GM12874 (cell line): Measurements from ENCODE around the gene DPF1.

Experiments
- TF ChIP-seq, protein P1 (sequence below): IDR thresholded peaks from 2 replicates; pipeline ENCODE4 v1.5.1; 2011; ENCODE audit warnings: low read depth, mild to moderate bottlenecking, control low read depth, low read length, moderate library complexity; ENCODE audit not compliant: insufficient read depth

DPF1 gene

GRCh38 chr19:38221421-38221820, 2.6 kb downstream of the DPF1 start:
- TF ChIP-seq, protein P1, sequence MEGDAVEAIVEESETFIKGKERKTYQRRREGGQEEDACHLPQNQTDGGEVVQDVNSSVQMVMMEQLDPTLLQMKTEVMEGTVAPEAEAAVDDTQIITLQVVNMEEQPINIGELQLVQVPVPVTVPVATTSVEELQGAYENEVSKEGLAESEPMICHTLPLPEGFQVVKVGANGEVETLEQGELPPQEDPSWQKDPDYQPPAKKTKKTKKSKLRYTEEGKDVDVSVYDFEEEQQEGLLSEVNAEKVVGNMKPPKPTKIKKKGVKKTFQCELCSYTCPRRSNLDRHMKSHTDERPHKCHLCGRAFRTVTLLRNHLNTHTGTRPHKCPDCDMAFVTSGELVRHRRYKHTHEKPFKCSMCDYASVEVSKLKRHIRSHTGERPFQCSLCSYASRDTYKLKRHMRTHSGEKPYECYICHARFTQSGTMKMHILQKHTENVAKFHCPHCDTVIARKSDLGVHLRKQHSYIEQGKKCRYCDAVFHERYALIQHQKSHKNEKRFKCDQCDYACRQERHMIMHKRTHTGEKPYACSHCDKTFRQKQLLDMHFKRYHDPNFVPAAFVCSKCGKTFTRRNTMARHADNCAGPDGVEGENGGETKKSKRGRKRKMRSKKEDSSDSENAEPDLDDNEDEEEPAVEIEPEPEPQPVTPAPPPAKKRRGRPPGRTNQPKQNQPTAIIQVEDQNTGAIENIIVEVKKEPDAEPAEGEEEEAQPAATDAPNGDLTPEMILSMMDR = no peak

DNA sequence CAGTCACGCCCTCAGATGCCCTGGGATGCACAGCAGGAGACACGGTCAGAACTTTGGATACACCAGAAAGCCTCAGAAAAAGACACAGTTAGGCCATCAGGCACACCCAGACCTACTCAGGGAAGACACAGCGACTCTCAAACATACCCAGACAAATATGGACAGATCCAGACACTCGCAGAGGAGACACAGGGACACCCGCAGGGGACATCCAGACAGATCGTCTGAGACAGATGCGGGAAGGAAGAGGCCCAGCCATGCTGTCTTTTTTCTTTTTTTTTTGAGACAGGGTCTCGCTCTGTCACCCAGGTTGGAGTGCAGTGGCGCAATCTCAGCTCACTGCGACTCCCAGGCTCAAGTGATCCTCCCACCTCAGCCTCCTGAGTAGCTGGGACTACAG, 4.8 kb downstream of the DPF1 start:
- TF ChIP-seq, protein P1 = no peak

DNA sequence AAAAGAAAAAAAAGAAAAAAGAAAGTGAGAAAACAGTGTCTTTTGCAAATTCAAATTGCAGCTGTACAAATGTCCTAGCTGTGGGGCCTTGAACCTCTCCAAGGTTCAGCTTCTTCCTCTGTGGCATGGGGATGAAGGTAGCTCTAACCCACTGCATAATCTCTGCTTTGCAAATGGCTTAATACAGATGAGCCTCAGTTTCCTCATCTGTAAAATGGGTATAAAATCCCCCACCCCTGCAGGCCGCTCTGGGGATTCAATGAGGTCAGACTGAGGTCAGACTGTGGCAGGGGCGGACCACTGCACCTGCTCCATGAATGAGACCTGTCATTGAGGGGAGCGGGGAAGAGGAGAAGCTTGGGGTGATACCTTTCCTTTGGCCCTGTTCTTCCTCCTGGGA, 5.8 kb downstream of the DPF1 start:
- TF ChIP-seq, protein P1 = no peak

DNA sequence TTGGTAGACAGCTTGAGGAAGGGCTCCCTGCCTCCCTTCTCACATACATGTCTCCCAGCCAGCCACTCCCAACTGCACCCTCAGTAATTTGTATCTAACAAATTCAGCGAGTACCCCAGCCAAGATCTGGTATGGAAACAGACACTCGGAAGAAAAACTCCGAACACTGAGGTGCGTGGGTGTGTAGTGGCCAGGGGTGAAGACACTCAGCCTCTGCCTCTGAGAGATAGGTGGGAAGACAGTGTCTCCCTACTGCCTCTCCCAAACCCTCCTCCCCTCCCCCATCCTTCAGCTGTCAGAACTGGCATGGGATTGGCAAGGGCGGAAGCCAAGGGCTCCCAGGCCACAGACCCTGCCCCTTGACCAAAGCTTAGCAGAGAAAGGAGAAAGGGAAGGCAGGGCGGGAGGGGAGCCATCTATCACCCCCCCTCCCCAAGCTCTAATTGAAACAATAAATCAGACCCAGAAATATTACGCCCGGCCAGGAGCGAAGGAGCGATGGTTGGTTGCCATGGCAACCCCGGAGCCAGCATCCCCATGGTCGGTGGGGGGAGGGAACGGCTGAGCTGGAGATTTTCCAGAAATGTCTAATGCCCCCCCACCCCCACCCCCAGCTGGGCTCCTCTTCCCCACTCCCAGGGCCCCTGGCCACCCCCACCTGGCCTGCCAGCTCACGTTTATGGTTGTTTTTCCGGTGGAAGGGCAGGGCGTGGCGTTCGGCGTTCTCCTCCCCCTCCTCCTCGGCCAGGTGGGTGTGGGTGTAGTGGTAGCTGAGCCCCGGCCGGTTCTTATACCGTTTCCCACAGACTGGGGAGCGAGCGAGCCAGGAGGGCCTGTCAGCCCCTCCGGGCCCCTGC, 7.0 kb downstream of the DPF1 start:
- TF ChIP-seq, protein P1 = no peak

GRCh38 chr19:38213911-38214625, 10.0 kb downstream of the DPF1 start:
- TF ChIP-seq, protein P1 = no peak

DNA sequence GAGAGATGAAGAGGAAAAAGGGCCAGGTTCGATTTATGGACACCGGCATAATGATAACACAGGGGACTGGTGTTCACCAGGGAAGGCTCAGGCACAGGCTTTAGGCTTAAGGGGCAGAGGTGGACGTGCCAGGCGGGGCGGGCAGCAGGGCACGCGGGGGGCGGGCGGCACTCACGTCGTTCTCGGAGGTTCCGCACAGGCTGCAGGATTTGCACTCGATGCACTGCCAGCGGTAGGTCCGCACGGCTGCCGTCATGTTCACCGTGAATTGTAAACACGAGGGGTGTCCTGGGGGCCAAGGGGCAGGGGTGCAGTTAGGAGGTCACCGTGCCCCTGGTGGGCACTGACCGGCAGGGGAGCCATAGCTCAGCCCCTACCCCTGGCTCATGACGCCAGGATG, 10.6 kb downstream of the DPF1 start:
- TF ChIP-seq, protein P1 = no peak

DNA sequence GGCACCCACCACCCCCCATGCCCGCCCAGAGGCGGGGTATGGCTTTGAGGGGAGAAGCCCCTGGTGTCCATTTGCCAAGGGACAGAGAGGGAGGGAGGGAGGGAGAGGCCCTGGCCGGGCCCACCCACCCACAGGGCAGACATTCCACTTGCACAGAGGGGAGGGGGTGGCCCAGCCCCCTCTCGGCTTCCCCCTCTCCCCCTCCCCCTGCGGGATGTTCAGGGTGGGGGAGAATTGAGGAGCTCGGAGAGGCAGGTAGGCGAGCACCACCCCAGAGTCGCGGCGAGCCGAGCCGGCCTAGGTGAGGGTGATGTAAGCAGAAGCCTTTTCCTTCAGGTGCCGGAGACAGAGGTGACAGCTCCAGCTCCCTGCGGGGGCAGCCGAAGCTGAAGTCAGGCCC, 12.3 kb downstream of the DPF1 start:
- TF ChIP-seq, protein P1 = no peak
